ENCODE results near the gene CD24.

DNA sequence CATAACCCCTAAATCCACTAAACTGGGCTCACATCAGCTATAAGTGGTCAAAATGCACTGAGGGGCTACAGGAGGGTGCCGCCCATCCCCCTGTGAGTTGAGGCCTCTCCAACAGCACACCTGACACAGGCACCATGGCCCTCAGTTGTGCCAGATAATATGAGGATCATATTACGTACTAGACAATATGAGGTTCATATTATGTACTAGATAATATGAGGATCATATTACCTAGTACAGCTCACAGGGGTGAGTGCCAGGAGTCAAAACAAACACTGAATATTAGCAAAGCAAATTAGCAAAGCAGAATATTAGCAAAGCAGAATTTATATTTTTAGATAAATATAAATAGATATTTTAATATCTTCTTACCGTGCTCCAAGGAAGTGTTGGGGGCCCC is 35.3 kb downstream of the CD24 start:
- TF ChIP-seq EZH2 (IDR thresholded peaks at IDR 0.05; ENCODE audit: insufficient read depth, poor library complexity, severe bottlenecking) (no peak), EZH2phosphoT487 (IDR thresholded peaks at IDR 0.05; ENCODE audit: insufficient read depth, low read depth) (no peak)

Data from GM23248 (cell line).